Lower lobe of right lung (tissue), 2 donors: ENCODE results near the gene ZSWIM5. TPM values are rescaled to one million over a fixed set of nuclear protein-coding genes. Genes with fewer than 3 reads are reported as not detected.

Source experiments
- ATAC-seq, 2 donors: fragments of 200-7000 bp; cut with Tn5 transposase; one replicate each; pipeline ENCODE4 v1.9.1; 2020 to 2022; ENCODE audit warnings: mild to moderate bottlenecking in 2 of 2, moderate library complexity in 2 of 2
- DNase-seq: peaks from one replicate; pipeline ENCODE4 v3.0.0-alpha.2; 2020
- H3K27ac ChIP-seq: fragments of 200-600 bp; one replicate; pipeline ENCODE4 v1.8.0; 2022
- H3K27me3 ChIP-seq: fragments of 200-600 bp; one replicate; pipeline ENCODE4 v1.8.0; 2022; ENCODE audit warnings: low read depth
- H3K36me3 ChIP-seq: fragments of 200-600 bp; one replicate; pipeline ENCODE4 v1.8.0; 2022; ENCODE audit warnings: mild to moderate bottlenecking
- H3K4me1 ChIP-seq: fragments of 200-600 bp; one replicate; pipeline ENCODE4 v1.8.0; 2022
- H3K4me3 ChIP-seq: fragments of 200-600 bp; one replicate; pipeline ENCODE4 v1.8.0; 2022; ENCODE audit warnings: mild to moderate bottlenecking
- H3K9me3 ChIP-seq: fragments of 200-600 bp; one replicate; pipeline ENCODE4 v1.8.0; 2022
- intact Hi-C: fragments of 100-400 bp; cut with DNase I; formaldehyde crosslinking; loops from one replicate; pipeline ENCODE4 v1.11.0; 2022
- total RNA-seq: library from RNA; stranded (reverse); fragmentation: NEBNext Ultra II Directional; extraction: Animal tissue kit (Norgen Biotek cat#: 25700); gene quantifications from one replicate; pipeline ENCODE4 v1.2.1, GENCODE V29; 2021
- TF ChIP-seq, protein P1 (sequence below): fragments of 200-600 bp; IDR thresholded peaks from one replicate; pipeline ENCODE4 v1.8.0; 2022; ENCODE audit warnings: antibody characterized with exemption, mild to moderate bottlenecking
- donor health status: DM: no; HTN: yes; CAD: no; lungs with severe emphysema.

Gene ZSWIM5
- total RNA-seq, 1 donor from 2014 or later, result 3.6 TPM

DNA sequence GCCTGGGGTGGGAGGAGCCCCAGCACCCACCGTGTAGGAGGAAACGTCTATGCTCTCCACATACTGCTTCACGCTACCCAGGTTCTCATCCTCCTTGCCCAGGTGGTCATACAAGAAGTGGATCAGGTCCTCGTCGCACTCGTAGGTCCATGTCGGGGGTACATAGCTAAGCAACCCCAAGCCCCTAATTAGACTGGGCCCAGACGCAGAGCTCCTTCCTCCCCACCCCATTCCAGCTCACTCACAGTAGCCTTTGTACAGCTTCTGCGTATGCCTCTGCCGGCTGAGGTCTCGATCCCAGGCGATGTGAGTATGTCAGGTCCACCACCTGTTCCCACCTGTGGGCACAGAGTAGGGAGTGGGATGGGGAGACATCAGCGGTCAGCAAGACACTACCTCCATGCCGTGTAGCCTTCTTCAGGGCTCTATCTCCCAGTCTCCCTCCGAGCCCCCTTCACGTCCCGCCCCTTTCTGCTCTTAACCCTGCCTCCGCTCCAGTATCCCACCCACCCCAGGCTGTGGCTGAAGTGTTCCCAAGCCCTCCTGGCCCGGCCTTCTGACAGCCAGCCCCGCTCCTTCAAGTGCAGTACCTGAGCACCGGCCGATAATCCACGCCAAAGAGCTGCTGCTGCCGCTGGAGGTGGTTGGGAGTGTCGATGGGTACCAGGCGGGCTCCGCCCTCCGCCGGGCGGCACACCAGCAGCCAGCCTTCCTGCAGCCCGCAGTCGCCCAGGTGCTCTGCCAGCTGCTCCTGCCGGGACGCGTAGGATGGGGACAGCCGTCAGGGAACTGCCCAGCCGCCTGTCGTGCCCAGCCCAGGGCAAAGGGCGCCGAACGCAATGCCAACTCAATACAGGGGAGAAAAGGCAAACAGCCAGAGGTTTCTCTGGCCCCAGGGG lies 196.2 kb downstream of the ZSWIM5 start:
- H3K9me3 ChIP-seq, result no peaks in the 10 kb centered on the region
- peak; percentile 40 to 46 for ATAC-seq
- intact Hi-C loops, result no loop called here
- TF ChIP-seq, protein P1, sequence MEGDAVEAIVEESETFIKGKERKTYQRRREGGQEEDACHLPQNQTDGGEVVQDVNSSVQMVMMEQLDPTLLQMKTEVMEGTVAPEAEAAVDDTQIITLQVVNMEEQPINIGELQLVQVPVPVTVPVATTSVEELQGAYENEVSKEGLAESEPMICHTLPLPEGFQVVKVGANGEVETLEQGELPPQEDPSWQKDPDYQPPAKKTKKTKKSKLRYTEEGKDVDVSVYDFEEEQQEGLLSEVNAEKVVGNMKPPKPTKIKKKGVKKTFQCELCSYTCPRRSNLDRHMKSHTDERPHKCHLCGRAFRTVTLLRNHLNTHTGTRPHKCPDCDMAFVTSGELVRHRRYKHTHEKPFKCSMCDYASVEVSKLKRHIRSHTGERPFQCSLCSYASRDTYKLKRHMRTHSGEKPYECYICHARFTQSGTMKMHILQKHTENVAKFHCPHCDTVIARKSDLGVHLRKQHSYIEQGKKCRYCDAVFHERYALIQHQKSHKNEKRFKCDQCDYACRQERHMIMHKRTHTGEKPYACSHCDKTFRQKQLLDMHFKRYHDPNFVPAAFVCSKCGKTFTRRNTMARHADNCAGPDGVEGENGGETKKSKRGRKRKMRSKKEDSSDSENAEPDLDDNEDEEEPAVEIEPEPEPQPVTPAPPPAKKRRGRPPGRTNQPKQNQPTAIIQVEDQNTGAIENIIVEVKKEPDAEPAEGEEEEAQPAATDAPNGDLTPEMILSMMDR, result no peak
- H3K4me1 ChIP-seq, result peaks cover 38% of the 10 kb centered on the region
- peak overlapping the region; percentile 96 for H3K4me3 ChIP-seq
- H3K36me3 ChIP-seq, result peaks cover 48% of the 10 kb centered on the region
- peak; percentile 58 for DNase-seq
- peak overlapping the region; percentile 84 for H3K27ac ChIP-seq
- H3K27me3 ChIP-seq, result no peaks in the 10 kb centered on the region

DNA sequence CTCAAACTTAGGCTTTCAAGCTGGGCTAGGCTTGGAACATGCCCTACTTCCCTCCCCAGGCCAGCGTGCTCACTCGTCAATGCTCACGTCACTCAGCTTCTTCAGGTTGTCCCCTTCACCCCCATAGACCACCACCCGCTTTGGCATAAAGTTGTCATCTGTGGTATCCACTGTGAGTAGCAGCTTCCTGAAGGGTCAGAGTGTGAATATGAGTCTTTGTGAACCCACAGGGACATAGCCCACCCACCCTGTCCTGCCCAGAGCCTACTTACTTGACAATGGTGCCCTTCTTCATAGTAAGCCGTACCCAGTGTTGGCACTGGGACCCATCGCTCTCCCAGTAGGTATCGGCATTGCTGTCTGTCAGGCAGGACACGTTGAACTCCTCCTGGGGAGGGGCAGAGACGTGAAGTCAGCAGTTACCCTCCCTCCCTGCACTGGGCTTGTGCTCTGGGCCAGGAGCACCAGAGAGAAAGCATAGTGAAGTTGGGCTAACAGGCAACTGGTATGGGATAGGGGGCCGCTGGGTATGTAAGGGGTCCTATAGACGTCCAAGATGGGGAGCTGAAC lies 197.0 kb downstream of the ZSWIM5 start:
- TF ChIP-seq, protein P1, result no peak
- DNase-seq, result no peak
- H3K27me3 ChIP-seq, result no peaks in the 10 kb centered on the region
- H3K27ac ChIP-seq, result no peak overlapping the region
- peaks cover 38% of the 10 kb centered on the region for H3K4me1 ChIP-seq
- H3K4me3 ChIP-seq, result peak overlapping the region; percentile 96
- no peaks in the 10 kb centered on the region for H3K9me3 ChIP-seq
- intact Hi-C loops, result no loop called here
- ATAC-seq, result no peak
- H3K36me3 ChIP-seq, result peaks cover 53% of the 10 kb centered on the region

DNA sequence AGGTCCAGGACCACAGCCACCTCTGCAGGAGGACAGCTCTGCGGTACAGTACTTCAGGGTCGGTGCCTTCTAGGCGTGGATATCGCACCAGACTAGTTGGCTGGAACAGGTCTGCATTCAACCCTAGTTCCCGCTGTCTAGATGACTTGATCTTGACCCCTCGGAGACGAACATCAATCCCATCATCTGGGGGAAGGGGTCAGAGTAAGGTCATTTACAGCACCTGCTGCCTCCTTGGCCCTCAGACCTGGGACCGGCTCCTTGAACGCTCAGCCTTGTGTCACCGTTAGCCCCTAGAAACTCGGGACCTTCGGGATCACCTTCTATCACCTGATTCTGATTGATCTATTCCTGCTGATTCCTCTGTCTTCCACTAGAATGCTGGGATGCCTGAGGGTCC lies 197.9 kb downstream of the ZSWIM5 start:
- DNase-seq (no peak), ATAC-seq (no peak)
- intact Hi-C loops, result no loop called here
- Histone ChIP-seq H3K27ac (no peak overlapping the region), H3K36me3 (peaks cover 62% of the 10 kb centered on the region), H3K27me3 (no peaks in the 10 kb centered on the region), H3K4me3 (no peak overlapping the region), H3K9me3 (no peaks in the 10 kb centered on the region), H3K4me1 (peaks cover 36% of the 10 kb centered on the region)
- TF ChIP-seq, protein P1, result no peak

DNA sequence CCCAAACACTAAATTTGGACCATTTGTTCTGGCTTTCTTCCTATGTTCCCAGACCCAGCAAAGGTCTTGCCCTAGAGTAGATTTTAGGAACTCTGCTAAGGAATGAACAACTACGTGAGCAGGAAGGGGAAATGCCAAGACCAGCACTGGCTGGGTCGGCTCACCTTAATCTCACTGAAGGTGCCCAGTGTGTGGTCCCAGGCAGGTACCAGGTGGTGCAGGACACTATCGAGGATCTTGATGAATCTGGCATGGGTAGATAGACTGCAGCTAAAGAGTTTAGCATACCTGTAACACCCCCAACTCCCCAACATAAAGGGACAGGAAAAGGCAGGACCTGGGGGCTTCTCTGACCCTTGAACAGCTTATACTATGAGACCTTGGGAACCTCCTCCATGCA lies 198.3 kb downstream of the ZSWIM5 start:
- Histone ChIP-seq H3K27ac (no peak overlapping the region), H3K9me3 (no peaks in the 10 kb centered on the region), H3K4me3 (no peak overlapping the region), H3K27me3 (no peaks in the 10 kb centered on the region), H3K36me3 (peaks cover 66% of the 10 kb centered on the region), H3K4me1 (peaks cover 32% of the 10 kb centered on the region)
- TF ChIP-seq, protein P1, result no peak
- intact Hi-C loops, result no loop called here
- DNase-seq, result no peak
- no peak for ATAC-seq

DNA sequence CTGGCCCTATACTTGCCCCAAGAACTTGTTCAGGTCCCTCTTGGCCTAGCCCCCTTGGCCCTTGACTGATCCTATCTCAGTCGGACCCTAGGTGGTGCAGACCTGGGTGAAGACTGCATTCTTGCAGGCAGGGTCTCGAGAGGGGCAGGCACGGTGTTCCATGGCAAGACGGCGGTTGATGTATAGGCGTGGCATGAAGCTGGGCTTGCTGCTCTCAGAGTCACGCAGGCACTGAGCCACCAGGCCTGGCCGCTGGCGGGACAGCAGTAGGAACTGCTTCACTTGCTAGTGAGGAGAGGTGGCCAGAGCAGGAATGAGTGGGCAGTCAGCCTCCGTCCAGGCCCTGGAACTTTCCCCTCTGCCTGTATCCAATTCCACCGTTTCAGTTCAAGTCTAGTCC lies 199.1 kb downstream of the ZSWIM5 start:
- Histone ChIP-seq H3K9me3 (no peaks in the 10 kb centered on the region), H3K27ac (no peak overlapping the region), H3K27me3 (no peaks in the 10 kb centered on the region), H3K4me1 (peaks cover 24% of the 10 kb centered on the region), H3K4me3 (no peak overlapping the region), H3K36me3 (peaks cover 74% of the 10 kb centered on the region)
- DNase-seq (no peak), ATAC-seq (no peak)
- TF ChIP-seq, protein P1, result no peak
- intact Hi-C loops, result no loop called here
